Upper lobe of right lung (tissue), 1 donor: ENCODE results near the gene PXDN. TPM values are rescaled to one million over a fixed set of nuclear protein-coding genes. Genes with fewer than 3 reads are reported as not detected.

Source experiments
- ATAC-seq: fragments of 200-7000 bp; cut with Tn5 transposase; one replicate; pipeline ENCODE4 v1.9.1; 2020; ENCODE audit warnings: mild to moderate bottlenecking, moderate library complexity
- DNase-seq: peaks from one replicate; pipeline ENCODE4 v3.0.0-alpha.2; 2020
- H3K27ac ChIP-seq: fragments of 200-600 bp; one replicate; pipeline ENCODE4 v1.8.0; 2022
- H3K27me3 ChIP-seq: fragments of 200-600 bp; one replicate; pipeline ENCODE4 v1.8.0; 2022; ENCODE audit warnings: mild to moderate bottlenecking
- H3K36me3 ChIP-seq: fragments of 200-600 bp; one replicate; pipeline ENCODE4 v1.8.0; 2022
- H3K4me1 ChIP-seq: fragments of 200-600 bp; one replicate; pipeline ENCODE4 v1.8.0; 2022
- H3K4me3 ChIP-seq: fragments of 200-600 bp; one replicate; pipeline ENCODE4 v1.8.0; 2022; ENCODE audit warnings: mild to moderate bottlenecking
- H3K9me3 ChIP-seq: fragments of 200-600 bp; one replicate; pipeline ENCODE4 v1.8.0; 2022
- CTCF ChIP-seq: fragments of 200-600 bp; IDR thresholded peaks from one replicate; pipeline ENCODE4 v1.8.0; 2022; ENCODE audit warnings: antibody characterized with exemption
- intact Hi-C: fragments of 100-400 bp; cut with DNase I; formaldehyde crosslinking; loops from one replicate; pipeline ENCODE4 v1.11.0; 2022
- total RNA-seq: library from RNA; stranded (reverse); fragmentation: NEBNext Ultra II Directional; extraction: Animal tissue kit (Norgen Biotek cat#: 25700); gene quantifications from one replicate; pipeline ENCODE4 v1.2.1, GENCODE V29; 2021
- donor health status: DM: no; HTN: yes; CAD: no; lungs with severe emphysema.

Gene PXDN
- total RNA-seq, 1 donor from 2014 or later = 58.4 TPM

- no peak overlapping the region for H3K4me3 ChIP-seq
- no peaks in the 10 kb centered on the region for H3K9me3 ChIP-seq
- H3K27ac ChIP-seq = peak overlapping the region; percentile 65
- intact Hi-C loops = no loop called here
- no peaks in the 10 kb centered on the region for H3K36me3 ChIP-seq
- no peaks in the 10 kb centered on the region for H3K27me3 ChIP-seq
- peaks cover 14% of the 10 kb centered on the region for H3K4me1 ChIP-seq
- no peak for TF ChIP-seq CTCF
- peak; percentile 61 for DNase-seq
- peak; percentile 83 for ATAC-seq
Observed at GRCh38 chr2:1698188-1698945, 45.9 kb downstream of the PXDN start.

- ATAC-seq = no peak
- H3K36me3 ChIP-seq = no peaks in the 10 kb centered on the region
- peak overlapping the region; percentile 65 for H3K27ac ChIP-seq
- H3K27me3 ChIP-seq = no peaks in the 10 kb centered on the region
- no peak for DNase-seq
- no peak overlapping the region for H3K4me3 ChIP-seq
- peaks cover 14% of the 10 kb centered on the region for H3K4me1 ChIP-seq
- no peak for TF ChIP-seq CTCF
- intact Hi-C loops = no loop called here
- no peaks in the 10 kb centered on the region for H3K9me3 ChIP-seq
Observed at GRCh38 chr2:1697601-1698000, 46.7 kb downstream of the PXDN start.

GRCh38 chr2:1696472-1696871 lies 47.8 kb downstream of the PXDN start:
- Histone ChIP-seq H3K9me3 (no peaks in the 10 kb centered on the region), H3K36me3 (peaks cover 7% of the 10 kb centered on the region), H3K27me3 (no peaks in the 10 kb centered on the region), H3K4me1 (peaks cover 14% of the 10 kb centered on the region), H3K4me3 (no peak overlapping the region), H3K27ac (no peak overlapping the region)
- ATAC-seq (no peak), DNase-seq (no peak)
- no peak for TF ChIP-seq CTCF
- intact Hi-C loops = no loop called here

GRCh38 chr2:1694371-1695271 lies 49.7 kb downstream of the PXDN start:
- peaks cover 14% of the 10 kb centered on the region for H3K4me1 ChIP-seq
- H3K4me3 ChIP-seq = no peak overlapping the region
- intact Hi-C loops = no loop called here
- DNase-seq = peak; percentile 41
- no peak for ATAC-seq
- H3K9me3 ChIP-seq = no peaks in the 10 kb centered on the region
- H3K27ac ChIP-seq = no peak overlapping the region
- no peak for TF ChIP-seq CTCF
- no peaks in the 10 kb centered on the region for H3K27me3 ChIP-seq
- H3K36me3 ChIP-seq = peaks cover 7% of the 10 kb centered on the region

- H3K36me3 ChIP-seq = peaks cover 7% of the 10 kb centered on the region
- H3K27ac ChIP-seq = no peak overlapping the region
- no peaks in the 10 kb centered on the region for H3K27me3 ChIP-seq
- DNase-seq (no peak), ATAC-seq (no peak)
- no peak overlapping the region for H3K4me3 ChIP-seq
- peaks cover 14% of the 10 kb centered on the region for H3K4me1 ChIP-seq
- intact Hi-C loops = no loop called here
- no peaks in the 10 kb centered on the region for H3K9me3 ChIP-seq
- TF ChIP-seq CTCF = no peak
Observed at GRCh38 chr2:1693723-1694122, 50.6 kb downstream of the PXDN start.
